K562 (cell line): ENCODE data around the gene SRL. TPM values are rescaled to one million over a fixed set of nuclear protein-coding genes. Genes with fewer than 3 reads are reported as not detected.
A peak's percentile ranks its signal among the peaks of the same experiment; 100 is the strongest.

Experiments used
- ATAC-seq: fragments of 200-7000 bp; cut with Tn5 transposase; 3 replicates; pipeline ENCODE4 v1.9.1; 2020; ENCODE audit warnings: moderate library complexity
- BruUV-seq: library from RNA; stranded (reverse); fragments of 400-500 nt; replicated peaks from 2 replicates; lab custom pipeline; 2021; lab: Mats Ljungman, UMichigan
- CTCF ChIA-PET: fragments of 300-600 bp; formaldehyde crosslinking; extraction: SDS; loops from one replicate; lab custom pipeline; 2021; ENCODE audit warnings: low intra/inter-chr PET ratio; lab: Yijun Ruan, JAX
- POLR2A ChIA-PET: fragments of 300-600, 350-650 bp; sonication (Branson Sonifier 250); formaldehyde crosslinking; extraction: SDS; loops from one replicate; lab custom pipeline; 2021; ENCODE audit warnings: antibody characterized with exemption, inconsistent platforms; lab: Yijun Ruan, JAX
- DNase-seq, 4 experiments: peaks; one replicate each; pipeline versions ENCODE4 v3.0.0 to v3.0.0-alpha.2; 2011 to 2018; ENCODE audit warnings: low spot score in 3 of 4, mixed read lengths in 3 of 4; ENCODE audit errors: extremely low read depth in 1 of 4
- FAIRE-seq: peaks from 2 replicates; lab custom pipeline; 2011; peaks lifted over from hg19 to GRCh38; lab: Jason Lieb, UNC
- H2AFZ ChIP-seq: 2 replicates; pipeline ENCODE4 v1.6.0; 2011; ENCODE audit warnings: low read depth, low read length, control low read depth, inconsistent platforms
- H3K27ac ChIP-seq: fragments of 200-600 bp; 3 replicates; pipeline ENCODE4 v1.8.0; 2011; ENCODE audit warnings: low read depth, mild to moderate bottlenecking, control low read depth, inconsistent platforms, low read length, moderate library complexity, mixed read lengths; ENCODE audit errors: extremely low read depth
- H3K27me3 ChIP-seq, 2 experiments: fragments of 300-600 bp in 1 of 2; 2 replicates in 1 of 2; 3 replicates in 1 of 2; pipeline versions ENCODE4 v1.6.0 to v1.8.0; 2011; ENCODE audit warnings: inconsistent platforms in 2 of 2, low read length in 2 of 2, mild to moderate bottlenecking in 1 of 2, mixed read lengths in 1 of 2, moderate library complexity in 1 of 2; ENCODE audit not compliant: control insufficient read depth in 2 of 2, insufficient read depth in 2 of 2
- H3K36me3 ChIP-seq: fragments of 300-600 bp; 3 replicates; pipeline ENCODE4 v1.8.0; 2011; ENCODE audit warnings: mild to moderate bottlenecking, low read length, inconsistent platforms; ENCODE audit not compliant: control insufficient read depth, insufficient read depth
- H3K4me1 ChIP-seq, 2 experiments: fragments of 200-600 bp in 1 of 2; replicated peaks in 1 of 2; 2 replicates in 1 of 2; 3 replicates in 1 of 2; pipeline versions ENCODE4 v1.5.1 to v1.8.0; 2011; ENCODE audit warnings: inconsistent platforms in 2 of 2, low read length in 2 of 2, mild to moderate bottlenecking in 1 of 2, mixed read lengths in 1 of 2, moderate library complexity in 1 of 2; ENCODE audit not compliant: control insufficient read depth in 2 of 2, insufficient read depth in 2 of 2
- H3K4me2 ChIP-seq: 2 replicates; pipeline ENCODE4 v1.6.1; 2011; ENCODE audit warnings: low read length, control low read depth, inconsistent platforms, mixed read lengths; ENCODE audit not compliant: insufficient read depth
- H3K4me3 ChIP-seq: fragments of 200-600 bp; sonication (generic), shearing (Covaris generic); 2 replicates; pipeline ENCODE4 v1.5.1; 2016; ENCODE audit warnings: control low read depth, inconsistent platforms
- H3K79me2 ChIP-seq: fragments of 200-600 bp; 3 replicates; pipeline ENCODE4 v1.8.0; 2011; ENCODE audit warnings: low read length, inconsistent platforms; ENCODE audit not compliant: control insufficient read depth, insufficient read depth
- H3K9ac ChIP-seq, 2 experiments: 2 replicates each; pipeline versions ENCODE4 v1.6.0 to v1.6.1; 2011; ENCODE audit warnings: low read depth in 2 of 2, low read length in 2 of 2, control low read depth in 1 of 2, inconsistent platforms in 1 of 2, mild to moderate bottlenecking in 1 of 2, mixed read lengths in 1 of 2; ENCODE audit not compliant: insufficient read depth in 1 of 2
- H3K9me1 ChIP-seq: one replicate; pipeline ENCODE4 v1.6.0; 2011; ENCODE audit warnings: inconsistent platforms, mild to moderate bottlenecking, low read length, moderate library complexity; ENCODE audit not compliant: control insufficient read depth, insufficient read depth
- H3K9me3 ChIP-seq: replicated peaks from 2 replicates; pipeline ENCODE4 v1.5.1; 2011; ENCODE audit warnings: low read depth, low read length, inconsistent platforms; ENCODE audit not compliant: control insufficient read depth, insufficient read depth
- H4K20me1 ChIP-seq: replicated peaks from 2 replicates; pipeline ENCODE4 v1.6.1; 2011; ENCODE audit warnings: low read length, inconsistent platforms, mixed read lengths; ENCODE audit not compliant: control insufficient read depth, insufficient read depth
- C11orf30 ChIP-seq: fragments of 450-650 bp; IDR thresholded peaks from 2 replicates; pipeline ENCODE4 v1.6.1; 2016; ENCODE audit warnings: low read depth, mild to moderate bottlenecking
- FOXP4 ChIP-seq: sonication (generic); formaldehyde crosslinking; IDR thresholded peaks from 2 replicates; pipeline ENCODE4 v1.8.0; 2022; ENCODE audit warnings: mild to moderate bottlenecking, missing genetic modification reagents, borderline replicate concordance
- KLF10 ChIP-seq: fragments of 250-450 bp; sonication (Bioruptor Pico); IDR thresholded peaks from 2 replicates; pipeline ENCODE4 v1.6.1; 2021; ENCODE audit warnings: matching md5 sums
- MAFF ChIP-seq: IDR thresholded peaks from 2 replicates; pipeline ENCODE4 v1.6.1; 2012; ENCODE audit warnings: low read length, improper control_type of control experiment
- MAFG ChIP-seq: fragments of 450-650 bp; conservative IDR thresholded peaks from 2 replicates; pipeline ENCODE4 v1.6.1; 2016; ENCODE audit warnings: missing genetic modification characterization, missing compliant biosample characterization
- MAFK ChIP-seq: IDR thresholded peaks from 2 replicates; pipeline ENCODE4 v1.6.1; 2011; ENCODE audit warnings: low read length, improper control_type of control experiment
- NR0B1 ChIP-seq: fragments of 450-650 bp; IDR thresholded peaks from one replicate; pipeline ENCODE4 v1.6.1; 2018; ENCODE audit warnings: mild to moderate bottlenecking, moderate library complexity; ENCODE audit not compliant: partially characterized antibody
- ZC3H4 ChIP-seq: sonication (generic); formaldehyde crosslinking; IDR thresholded peaks from 2 replicates; pipeline ENCODE4 v1.9.0; 2021; ENCODE audit warnings: missing genetic modification reagents, borderline replicate concordance
- ZNF316 ChIP-seq: fragments of 450-650 bp; IDR thresholded peaks from 2 replicates; pipeline ENCODE4 v1.6.1; 2016
- WGBS: fragments of 100-300 bp; shearing (Covaris generic); methylation state at CpG from one replicate; pipeline ENCODE4 v1.1.6; 2016; ENCODE audit warnings: low coverage, mixed read lengths; ENCODE audit not compliant: insufficient coverage; ENCODE audit errors: missing lambda C conversion rate; 5-methylcytosine and 5-hydroxymethylcytosine counted together
- in situ Hi-C: fragments of 300-500 bp; cut with MboI; formaldehyde crosslinking; loops from 4 replicates; pipeline ENCODE4 v1.15.0; 2018; ENCODE audit warnings: inconsistent platforms, mixed read lengths
- intact Hi-C: fragments of 100-400 bp; cut with micrococcal nuclease; formaldehyde crosslinking; loops from 2 replicates; pipeline ENCODE4 v1.14.2; 2022
- polyA plus RNA-seq, 8 experiments: library from polyadenylated mRNA; depleted of rRNA in 4 of 8; stranded (reverse) in 5 of 8; unstranded in 3 of 8; fragments of >200 nt; fragmentation: Nextera tagmentation in 2 of 8; fragmentation: Illumina TruSeq in 1 of 8; extraction: Ambion mirVana in 2 of 8; extraction: Trizol in 1 of 8; gene quantifications; 2 replicates each; pipeline versions ENCODE4 v1.2.1 to v1.2.3, GENCODE V29; 2011 to 2014; ENCODE audit warnings: inconsistent platforms in 1 of 8, missing spikeins in 1 of 8
- total RNA-seq, 7 experiments: library from RNA; depleted of rRNA in 6 of 7; stranded (reverse); fragments of >200 nt in 6 of 7; fragmentation: Illumina TruSeq in 2 of 7; extraction: Trizol in 2 of 7; gene quantifications; 2 replicates each; pipeline versions ENCODE4 v1.2.1 to v1.2.3, GENCODE V29; 2011 to 2021; ENCODE audit warnings: low replicate concordance in 1 of 7

SRL gene
- total and polyA plus RNA-seq, 9 of the 15 experiments (the other 6 are each of a cell fraction or from before 2014, with no cell fraction given) = 0.01 TPM; not detected in 8

- H3K9me1 ChIP-seq = peaks cover 2% of the 10 kb centered on the region
- H3K4me2 ChIP-seq = no peak overlapping the region
- H3K9me3 ChIP-seq = no peaks in the 10 kb centered on the region
- POLR2A ChIA-PET = interaction anchor here (0.6 to 1.0 kb wide), 5 partner anchors 10 to 187 kb away, joined by 3 to 4 read pairs (median 3); no protein-coding TSS in a partner anchor
- no peak overlapping the region for H3K9ac ChIP-seq
- in situ Hi-C loops = no loop called here
- no TSS peak for BruUV-seq
- H3K4me3 ChIP-seq = no peak overlapping the region
- CTCF ChIA-PET = no interaction called here
- 9% methylated on average over 6 of the region's 6 CpGs for WGBS
- H3K79me2 ChIP-seq = no peaks in the 10 kb centered on the region
- peaks cover 37 to 61% of the 10 kb centered on the region in 2 experiments for H3K27me3 ChIP-seq
- ATAC-seq (no peak), FAIRE-seq (no peak), DNase-seq (no peak)
- no peak overlapping the region for H3K27ac ChIP-seq
- no peaks in the 10 kb centered on the region; the same call in 1 of the 2 replicates for H4K20me1 ChIP-seq
- no peak overlapping the region for H2AFZ ChIP-seq
- peak; percentile 97 for TF ChIP-seq MAFG (tag)
- no peak for TF ChIP-seq ZC3H4
- TF ChIP-seq MAFK = peak; percentile 98
- peak; percentile 98 for TF ChIP-seq MAFF
- peak; percentile 98 for TF ChIP-seq ZNF316
- TF ChIP-seq C11orf30 = peak; percentile 96
- no peaks in the 10 kb centered on the region for H3K36me3 ChIP-seq
- no peaks in the 10 kb centered on the region for H3K4me1 ChIP-seq
- intact Hi-C loops = no loop called here
Observed at GRCh38 chr16:4169415-4169814, 72.5 kb downstream of the SRL start.

- H3K9ac ChIP-seq = no peak overlapping the region
- peaks cover 37 to 69% of the 10 kb centered on the region in 2 experiments for H3K27me3 ChIP-seq
- H3K9me3 ChIP-seq = no peaks in the 10 kb centered on the region
- POLR2A ChIA-PET = no interaction called here
- intact Hi-C loops (no loop called here), in situ Hi-C loops (no loop called here)
- H2AFZ ChIP-seq = no peak overlapping the region
- no peak overlapping the region for H3K4me3 ChIP-seq
- DNase-seq (no peak), ATAC-seq (no peak), FAIRE-seq (no peak)
- no peaks in the 10 kb centered on the region for H3K4me1 ChIP-seq
- CTCF ChIA-PET = no interaction called here
- H4K20me1 ChIP-seq = no peaks in the 10 kb centered on the region; the same call in 1 of the 2 replicates
- WGBS = 3% methylated on average over 4 of the region's 4 CpGs
- no TSS peak for BruUV-seq
- H3K36me3 ChIP-seq = no peaks in the 10 kb centered on the region
- H3K9me1 ChIP-seq = peaks cover 2% of the 10 kb centered on the region
- H3K79me2 ChIP-seq = no peaks in the 10 kb centered on the region
- no peak overlapping the region for H3K4me2 ChIP-seq
- H3K27ac ChIP-seq = no peak overlapping the region
- TF ChIP-seq NR0B1 (no peak), KLF10 (CRISPR knock-in tag) (no peak), FOXP4 (CRISPR knock-in tag) (no peak)
Observed at GRCh38 chr16:4166821-4167220, 75.1 kb downstream of the SRL start.
